Lower leg skin (tissue), 4 donors: ENCODE results near the gene ZNF485. TPM values are rescaled to one million over a fixed set of nuclear protein-coding genes. Genes with fewer than 3 reads are reported as not detected.

ENCODE experiments used
- DNase-seq, 2 donors: peaks; one replicate each; pipeline ENCODE4 v3.0.0-alpha.2; 2019; ENCODE audit warnings: low spot score in 2 of 2
- H3K4me3 ChIP-seq: fragments of 200-600 bp; sonication (generic); 2 replicates; pipeline ENCODE4 v1.5.1; 2017; ENCODE audit warnings: mild to moderate bottlenecking, low read depth; ENCODE audit not compliant: poor library complexity, severe bottlenecking
- POLR2A ChIP-seq, 2 donors: fragments of 450-650 bp; IDR thresholded peaks; one replicate each; pipeline ENCODE4 v1.6.1; 2016 to 2017; ENCODE audit warnings: antibody characterized with exemption in 2 of 2, mild to moderate bottlenecking in 1 of 2, moderate library complexity in 1 of 2
- WGBS, 2 donors: methylation state at CpG; one replicate each; pipeline ENCODE4 v1.1.5; 2018; 5-methylcytosine and 5-hydroxymethylcytosine counted together
- intact Hi-C: fragments of 100-400 bp; cut with DNase I; formaldehyde crosslinking; loops from one replicate; pipeline ENCODE4 v1.15.0; 2023; ENCODE audit warnings: low total_unique reads
- total RNA-seq, 4 donors: library from RNA; depleted of rRNA; stranded (reverse); fragments of >200 nt; gene quantifications; one replicate each; pipeline ENCODE4 v1.1.0, GENCODE V29; 2016
- TF ChIP-seq, protein P1 (sequence below), 3 donors: fragments of 450-650 bp; IDR thresholded peaks; one replicate each; pipeline ENCODE4 v1.5.1; 2016; ENCODE audit warnings: antibody characterized with exemption in 3 of 3, mild to moderate bottlenecking in 3 of 3, moderate library complexity in 2 of 3

Gene ZNF485
- 1 to 10 TPM; 2.4 to 7.9 (median 4.7) TPM for total RNA-seq

- 3% methylated on average over 38 to 51 of the region's 58 CpGs for WGBS, 2 donors
- H3K4me3 ChIP-seq, result peak within 1 kb of the TSS; percentile 85
- peak; percentile 19 to 90 for DNase-seq
- intact Hi-C loops, result no loop called here
- TF ChIP-seq POLR2A (IDR thresholded peaks at IDR 0.05), result no peak
- TF ChIP-seq, protein P1, sequence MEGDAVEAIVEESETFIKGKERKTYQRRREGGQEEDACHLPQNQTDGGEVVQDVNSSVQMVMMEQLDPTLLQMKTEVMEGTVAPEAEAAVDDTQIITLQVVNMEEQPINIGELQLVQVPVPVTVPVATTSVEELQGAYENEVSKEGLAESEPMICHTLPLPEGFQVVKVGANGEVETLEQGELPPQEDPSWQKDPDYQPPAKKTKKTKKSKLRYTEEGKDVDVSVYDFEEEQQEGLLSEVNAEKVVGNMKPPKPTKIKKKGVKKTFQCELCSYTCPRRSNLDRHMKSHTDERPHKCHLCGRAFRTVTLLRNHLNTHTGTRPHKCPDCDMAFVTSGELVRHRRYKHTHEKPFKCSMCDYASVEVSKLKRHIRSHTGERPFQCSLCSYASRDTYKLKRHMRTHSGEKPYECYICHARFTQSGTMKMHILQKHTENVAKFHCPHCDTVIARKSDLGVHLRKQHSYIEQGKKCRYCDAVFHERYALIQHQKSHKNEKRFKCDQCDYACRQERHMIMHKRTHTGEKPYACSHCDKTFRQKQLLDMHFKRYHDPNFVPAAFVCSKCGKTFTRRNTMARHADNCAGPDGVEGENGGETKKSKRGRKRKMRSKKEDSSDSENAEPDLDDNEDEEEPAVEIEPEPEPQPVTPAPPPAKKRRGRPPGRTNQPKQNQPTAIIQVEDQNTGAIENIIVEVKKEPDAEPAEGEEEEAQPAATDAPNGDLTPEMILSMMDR (IDR thresholded peaks at IDR 0.05), result no peak
Measured at GRCh38 chr10:43606323-43607198, at the start of gene ZNF485. Gene ZNF485 (plus strand): TSS chr10:43606438. CDS start chr10:43607051, 613 bp downstream.

DNA sequence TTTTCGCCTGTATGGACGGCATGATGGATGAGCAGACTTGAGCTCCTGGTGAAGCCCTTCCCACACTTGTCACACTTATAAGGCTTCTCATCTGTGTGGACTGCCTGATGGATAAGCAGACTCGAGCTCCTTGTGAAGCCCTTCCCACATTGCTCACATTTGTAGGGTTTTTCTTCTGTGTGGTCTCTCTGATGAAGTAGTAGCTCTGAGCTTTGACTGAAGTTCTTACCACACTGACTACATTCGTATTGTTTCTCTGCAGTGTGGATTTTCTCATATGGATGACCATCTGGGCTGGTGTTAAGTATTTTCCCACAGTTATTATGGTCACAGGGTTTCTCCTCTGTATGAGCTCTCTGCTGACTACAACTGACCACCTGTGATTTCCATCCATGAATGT, 49.0 kb upstream of the ZNF485 start:
- 94 to 95% methylated on average over 4 of the region's 4 CpGs for WGBS, 2 donors
- DNase-seq, result no peak
- TF ChIP-seq, protein P1 (IDR thresholded peaks at IDR 0.05), result no peak
- TF ChIP-seq POLR2A (IDR thresholded peaks at IDR 0.05), result no peak
- intact Hi-C loops, result no loop called here
- H3K4me3 ChIP-seq, result no peak overlapping the region

DNA sequence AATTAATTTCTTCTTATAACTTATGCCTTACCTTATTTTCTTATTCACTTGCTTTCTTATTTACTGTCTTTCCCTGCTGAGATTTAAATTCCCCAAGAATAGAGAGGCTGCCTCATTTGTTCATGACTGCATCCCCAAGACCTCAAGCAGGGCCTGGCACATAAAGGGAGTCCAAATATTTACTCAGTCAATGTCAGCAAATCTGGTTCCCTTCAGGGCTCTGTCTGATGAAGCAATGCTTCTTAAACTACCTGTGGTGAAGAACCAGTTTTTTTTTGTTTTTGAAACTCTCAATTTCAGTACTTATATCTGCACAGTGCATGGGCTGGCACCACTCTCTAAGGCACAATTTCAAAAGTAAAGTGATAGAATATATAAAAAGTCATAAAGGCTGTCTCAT, 36.6 kb upstream of the ZNF485 start:
- no peak for DNase-seq
- intact Hi-C loops, result no loop called here
- TF ChIP-seq, protein P1 (IDR thresholded peaks at IDR 0.05), result no peak
- TF ChIP-seq POLR2A (IDR thresholded peaks at IDR 0.05), result no peak
- no peak overlapping the region for H3K4me3 ChIP-seq

GRCh38 chr10:43570971-43571370, 35.3 kb upstream of the ZNF485 start:
- DNase-seq, result no peak
- no peak for TF ChIP-seq POLR2A (IDR thresholded peaks at IDR 0.05)
- TF ChIP-seq, protein P1 (IDR thresholded peaks at IDR 0.05), result no peak
- H3K4me3 ChIP-seq, result no peak overlapping the region
- intact Hi-C loops, result no loop called here
- WGBS, 2 donors, result 33 to 48% methylated on average over 1 of the region's 1 CpG

GRCh38 chr10:43573250-43574000, 32.8 kb upstream of the ZNF485 start:
- intact Hi-C loops, result no loop called here
- TF ChIP-seq, protein P1 (IDR thresholded peaks at IDR 0.05), result no peak
- TF ChIP-seq POLR2A (IDR thresholded peaks at IDR 0.05), result no peak

More at GRCh38 chr10:43573250-43574000, 32.8 kb upstream of the ZNF485 start:
- WGBS, 2 donors, result 34 to 36% methylated on average over 14 of the region's 14 CpGs
- DNase-seq, result no peak
- peak overlapping the region; percentile 46 for H3K4me3 ChIP-seq
